SK-N-MC (cell line): Measurements from ENCODE around the gene OLIG2.
A peak's percentile ranks its signal among the peaks of the same experiment; 100 is the strongest.

Source experiments
- DNase-seq: peaks from one replicate; pipeline ENCODE4 v3.0.0-alpha.2; 2011; ENCODE audit warnings: low read depth, low spot score
- H3K27ac ChIP-seq: fragments of 200-600 bp; sonication (generic); 2 replicates; pipeline ENCODE4 v1.5.1; 2016; ENCODE audit warnings: mixed run types
- H3K36me3 ChIP-seq: fragments of 200-600 bp; sonication (generic); 2 replicates; pipeline ENCODE4 v1.6.1; 2017; ENCODE audit warnings: antibody characterized with exemption, low read length, mixed read lengths; ENCODE audit not compliant: insufficient read depth
- H3K4me3 ChIP-seq: fragments of 200-600 bp; sonication (generic); 2 replicates; pipeline ENCODE4 v1.5.1; 2016
- H3K9ac ChIP-seq: fragments of 200-600 bp; sonication (generic); 2 replicates; pipeline ENCODE4 v1.8.0; 2017; ENCODE audit warnings: mixed run types, mixed read lengths; ENCODE audit not compliant: insufficient read length
- H3K9me3 ChIP-seq: fragments of 200-600 bp; sonication (generic); 2 replicates; pipeline ENCODE4 v1.6.1; 2017; ENCODE audit warnings: low read depth, mild to moderate bottlenecking, antibody characterized with exemption, low read length, moderate library complexity, mixed read lengths
- EZH2 ChIP-seq: fragments of 200-600 bp; sonication (generic); IDR thresholded peaks from one replicate; pipeline ENCODE4 v1.6.1; 2017; ENCODE audit warnings: antibody characterized with exemption
- FOXP2 ChIP-seq: optimal IDR thresholded peaks from 2 replicates; pipeline ENCODE3; 2011; ENCODE audit warnings: mild to moderate bottlenecking, moderate library complexity; ENCODE audit not compliant: insufficient read depth; ENCODE audit errors: extremely low read length, control extremely low read depth
- POLR2AphosphoS5 ChIP-seq: IDR thresholded peaks from 2 replicates; pipeline ENCODE4 v1.6.1; 2012; ENCODE audit warnings: mild to moderate bottlenecking, low read depth, low read length, borderline replicate concordance

Gene OLIG2

DNA sequence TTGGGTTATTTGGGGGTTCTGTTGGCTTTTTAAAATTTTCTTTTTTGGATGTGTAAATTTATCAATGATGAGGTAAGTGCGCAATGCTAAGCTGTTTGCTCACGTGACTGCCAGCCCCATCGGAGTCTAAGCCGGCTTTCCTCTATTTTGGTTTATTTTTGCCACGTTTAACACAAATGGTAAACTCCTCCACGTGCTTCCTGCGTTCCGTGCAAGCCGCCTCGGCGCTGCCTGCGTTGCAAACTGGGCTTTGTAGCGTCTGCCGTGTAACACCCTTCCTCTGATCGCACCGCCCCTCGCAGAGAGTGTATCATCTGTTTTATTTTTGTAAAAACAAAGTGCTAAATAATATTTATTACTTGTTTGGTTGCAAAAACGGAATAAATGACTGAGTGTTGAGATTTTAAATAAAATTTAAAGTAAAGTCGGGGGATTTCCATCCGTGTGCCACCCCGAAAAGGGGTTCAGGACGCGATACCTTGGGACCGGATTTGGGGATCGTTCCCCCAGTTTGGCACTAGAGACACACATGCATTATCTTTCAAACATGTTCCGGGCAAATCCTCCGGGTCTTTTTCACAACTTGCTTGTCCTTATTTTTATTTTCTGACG is 3.1 kb downstream of the OLIG2 start:
- no peaks in the 10 kb centered on the region for H3K36me3 ChIP-seq
- no peak overlapping the region for H3K9ac ChIP-seq
- no peak for DNase-seq
- TF ChIP-seq EZH2, result peak; percentile 85
- TF ChIP-seq POLR2AphosphoS5, result no peak
- H3K27ac ChIP-seq, result no peak overlapping the region
- no peak overlapping the region for H3K4me3 ChIP-seq
- no peaks in the 10 kb centered on the region for H3K9me3 ChIP-seq

DNA sequence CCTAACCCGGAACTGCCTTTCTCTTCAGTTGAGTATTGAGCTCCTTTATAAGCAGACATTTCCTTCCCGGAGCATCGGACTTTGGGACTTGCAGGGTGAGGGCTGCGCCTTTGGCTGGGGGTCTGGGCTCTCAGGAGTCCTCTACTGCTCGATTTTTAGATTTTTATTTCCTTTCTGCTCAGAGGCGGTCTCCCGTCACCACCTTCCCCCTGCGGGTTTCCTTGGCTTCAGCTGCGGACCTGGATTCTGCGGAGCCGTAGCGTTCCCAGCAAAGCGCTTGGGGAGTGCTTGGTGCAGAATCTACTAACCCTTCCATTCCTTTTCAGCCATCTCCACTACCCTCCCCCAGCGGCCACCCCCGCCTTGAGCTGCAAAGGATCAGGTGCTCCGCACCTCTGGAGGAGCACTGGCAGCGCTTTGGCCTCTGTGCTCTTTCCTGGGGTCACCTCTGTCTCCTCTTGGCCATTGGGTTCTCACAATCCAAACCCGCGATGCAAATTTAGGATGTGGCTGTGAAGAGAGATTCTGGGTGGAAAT is 3.7 kb downstream of the OLIG2 start:
- TF ChIP-seq EZH2 (peak; percentile 38), FOXP2 (no peak)
- Histone ChIP-seq H3K4me3 (no peak overlapping the region), H3K9ac (no peak overlapping the region), H3K36me3 (no peaks in the 10 kb centered on the region), H3K9me3 (no peaks in the 10 kb centered on the region), H3K27ac (no peak overlapping the region)
- no peak for DNase-seq

DNA sequence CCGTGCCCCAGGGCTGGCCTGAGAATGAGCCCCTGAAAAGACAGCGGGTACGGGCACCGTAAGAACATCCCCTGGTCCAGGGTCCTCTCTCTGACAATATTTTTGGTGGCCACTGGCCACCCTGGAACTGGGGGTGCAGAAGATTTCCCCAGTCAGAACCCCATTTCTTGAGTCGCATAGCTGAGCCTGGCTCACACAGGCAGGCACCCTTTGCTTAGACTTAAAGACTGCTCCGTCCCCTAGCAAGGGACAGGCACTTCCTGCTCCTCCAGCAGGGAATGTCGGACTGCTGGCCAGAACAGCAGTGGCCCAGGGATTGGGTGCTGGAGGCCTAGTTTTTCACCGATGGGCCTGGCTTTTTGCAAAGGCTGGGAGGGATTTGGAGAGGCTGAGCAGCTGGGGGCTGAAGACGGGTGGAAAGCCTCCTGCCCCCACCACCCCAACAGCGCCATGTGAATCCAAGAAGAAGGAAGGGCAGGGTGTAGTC is 4.3 kb downstream of the OLIG2 start:
- H3K9ac ChIP-seq, result no peak overlapping the region
- no peaks in the 10 kb centered on the region for H3K36me3 ChIP-seq
- no peak overlapping the region for H3K4me3 ChIP-seq
- TF ChIP-seq POLR2AphosphoS5 (no peak), EZH2 (no peak), FOXP2 (no peak)
- no peak overlapping the region for H3K27ac ChIP-seq
- H3K9me3 ChIP-seq, result no peaks in the 10 kb centered on the region
- DNase-seq, result no peak

DNA sequence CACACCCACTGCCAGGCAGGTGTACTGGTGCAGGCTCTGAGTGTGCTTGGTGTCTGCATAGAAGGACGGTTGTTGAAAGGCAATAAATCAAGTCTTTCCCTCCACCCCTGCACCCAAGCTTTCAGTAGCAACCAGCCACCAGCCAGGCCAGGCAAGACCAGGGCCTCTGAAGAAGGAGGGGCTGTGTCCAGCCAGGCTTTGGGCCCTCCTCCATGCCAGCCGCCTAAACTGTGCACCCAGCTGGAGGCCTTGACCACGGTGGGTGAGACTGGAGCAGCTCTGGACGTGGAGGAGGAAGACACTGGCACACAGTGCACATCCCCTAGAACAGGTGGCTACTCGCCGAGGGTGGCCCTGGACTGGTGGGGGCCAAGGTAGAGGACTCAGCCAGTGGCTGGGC is 4.9 kb downstream of the OLIG2 start:
- no peak overlapping the region for H3K27ac ChIP-seq
- no peaks in the 10 kb centered on the region for H3K36me3 ChIP-seq
- TF ChIP-seq EZH2, result no peak
- TF ChIP-seq FOXP2, result no peak
- TF ChIP-seq POLR2AphosphoS5, result no peak
- no peak overlapping the region for H3K4me3 ChIP-seq
- DNase-seq, result no peak
- H3K9me3 ChIP-seq, result no peaks in the 10 kb centered on the region
- H3K9ac ChIP-seq, result no peak overlapping the region

DNA sequence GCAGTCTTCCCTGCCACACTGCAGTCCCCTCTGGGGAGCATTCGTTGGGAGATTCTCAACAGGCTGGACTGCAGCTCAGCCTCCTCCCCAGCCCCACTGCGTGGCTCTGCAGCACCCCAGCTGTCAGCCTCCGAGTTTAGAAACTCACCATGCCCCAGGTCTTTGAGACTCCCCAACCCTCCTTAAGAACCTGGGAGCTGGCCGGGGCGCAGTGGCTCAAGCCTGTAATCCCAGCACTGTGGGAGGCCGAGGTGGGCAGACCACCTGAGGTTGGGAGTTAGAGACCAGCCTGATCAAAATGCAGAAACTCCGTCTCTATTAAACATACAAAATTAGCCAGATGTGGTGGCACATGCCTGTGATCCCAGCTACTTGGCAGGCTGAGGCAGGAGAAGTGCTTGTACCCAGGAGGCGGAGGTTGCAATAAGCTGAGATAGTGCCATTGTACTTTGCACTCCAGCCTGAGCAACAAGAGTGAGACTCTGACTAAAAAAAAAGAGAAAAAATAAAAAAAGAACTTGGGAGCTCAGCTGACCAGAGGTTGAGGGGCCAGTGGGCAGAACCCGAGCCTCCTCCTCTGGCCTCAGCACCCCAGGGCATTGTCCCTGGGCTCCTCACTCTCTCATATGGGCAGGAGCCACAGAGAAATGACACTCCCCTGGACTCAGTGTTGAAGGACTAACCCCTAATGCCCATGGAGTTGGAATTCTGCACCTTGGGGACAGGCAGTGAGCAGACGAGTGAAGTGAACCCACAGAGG is 5.6 kb downstream of the OLIG2 start:
- Histone ChIP-seq H3K36me3 (no peaks in the 10 kb centered on the region), H3K9me3 (no peaks in the 10 kb centered on the region), H3K9ac (no peak overlapping the region), H3K4me3 (no peak overlapping the region), H3K27ac (no peak overlapping the region)
- no peak for DNase-seq
- no peak for TF ChIP-seq FOXP2
- TF ChIP-seq POLR2AphosphoS5, result no peak
- TF ChIP-seq EZH2, result no peak

DNA sequence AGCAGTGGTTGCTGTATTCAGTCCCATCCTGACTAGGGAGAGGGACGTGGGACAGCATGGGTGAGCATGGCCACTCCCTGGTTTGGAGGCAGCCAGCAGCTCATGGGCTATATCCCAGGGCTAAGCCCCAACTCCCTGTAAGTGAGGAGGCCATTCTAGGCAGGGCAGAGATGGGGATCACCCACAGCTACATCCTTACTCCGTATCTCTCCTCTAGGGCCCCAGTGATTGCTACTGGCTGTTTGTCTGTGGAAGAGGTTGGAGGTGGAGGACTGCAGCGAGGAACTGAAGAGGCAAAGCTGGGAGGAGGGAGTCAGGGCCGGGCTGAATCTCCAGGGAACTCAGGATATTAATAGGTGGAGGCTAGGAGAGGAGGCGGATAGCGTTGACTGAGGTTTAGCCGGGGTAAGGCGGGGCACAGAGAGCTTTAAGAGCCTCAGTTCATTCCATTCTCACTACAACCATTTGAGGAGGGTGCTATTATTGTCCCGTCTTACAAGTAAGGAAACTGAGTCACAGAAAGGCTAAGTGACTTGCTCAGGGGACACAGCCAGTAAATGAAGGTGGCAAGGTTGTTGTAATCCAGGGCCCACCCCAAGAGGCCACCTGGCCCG is 6.8 kb downstream of the OLIG2 start:
- no peak for DNase-seq
- Histone ChIP-seq H3K27ac (no peak overlapping the region), H3K36me3 (no peaks in the 10 kb centered on the region), H3K4me3 (no peak overlapping the region), H3K9me3 (no peaks in the 10 kb centered on the region), H3K9ac (no peak overlapping the region)
- TF ChIP-seq EZH2, result no peak
- no peak for TF ChIP-seq FOXP2
- TF ChIP-seq POLR2AphosphoS5, result no peak

DNA sequence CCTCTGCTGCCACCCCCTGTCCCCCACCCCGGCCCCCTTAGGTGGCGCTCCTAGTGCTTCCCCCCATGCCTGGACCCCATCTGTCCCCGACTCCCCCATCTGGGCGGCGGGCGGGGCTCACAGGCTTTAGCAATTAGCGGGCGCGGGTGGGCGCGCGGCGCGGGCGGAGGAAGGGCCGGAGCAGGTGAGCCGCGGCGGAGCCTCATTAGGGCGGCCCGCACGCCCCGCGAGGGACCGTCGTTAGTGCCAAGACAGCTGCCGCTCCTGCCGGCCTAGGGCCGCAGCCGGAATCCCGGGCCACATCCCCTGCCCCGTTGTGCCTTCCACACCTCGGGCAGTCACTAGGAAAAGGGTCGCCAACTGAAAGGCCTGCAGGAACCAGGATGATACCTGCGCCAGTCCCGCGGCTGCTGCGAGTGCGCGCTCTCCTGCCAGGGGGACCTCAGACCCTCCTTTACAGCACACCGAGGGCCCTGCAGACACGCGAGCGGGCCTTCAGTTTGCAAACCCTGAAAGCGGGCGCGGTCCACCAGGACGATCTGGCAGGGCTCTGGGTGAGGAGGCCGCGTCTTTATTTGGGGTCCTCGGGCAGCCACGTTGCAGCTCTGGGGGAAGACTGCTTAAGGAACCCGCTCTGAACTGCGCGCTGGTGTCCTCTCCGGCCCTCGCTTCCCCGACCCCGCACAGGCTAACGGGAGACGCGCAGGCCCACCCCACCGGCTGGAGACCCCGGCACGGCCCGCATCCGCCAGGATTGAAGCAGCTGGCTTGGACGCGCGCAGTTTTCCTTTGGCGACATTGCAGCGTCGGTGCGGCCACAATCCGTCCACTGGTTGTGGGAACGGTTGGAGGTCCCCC is 7.6 kb downstream of the OLIG2 start:
- no peak overlapping the region for H3K4me3 ChIP-seq
- no peaks in the 10 kb centered on the region for H3K9me3 ChIP-seq
- TF ChIP-seq POLR2AphosphoS5, result no peak
- no peak for TF ChIP-seq FOXP2
- no peak for TF ChIP-seq EZH2
- no peak for DNase-seq
- no peak overlapping the region for H3K27ac ChIP-seq
- no peak overlapping the region for H3K9ac ChIP-seq
- no peaks in the 10 kb centered on the region for H3K36me3 ChIP-seq

DNA sequence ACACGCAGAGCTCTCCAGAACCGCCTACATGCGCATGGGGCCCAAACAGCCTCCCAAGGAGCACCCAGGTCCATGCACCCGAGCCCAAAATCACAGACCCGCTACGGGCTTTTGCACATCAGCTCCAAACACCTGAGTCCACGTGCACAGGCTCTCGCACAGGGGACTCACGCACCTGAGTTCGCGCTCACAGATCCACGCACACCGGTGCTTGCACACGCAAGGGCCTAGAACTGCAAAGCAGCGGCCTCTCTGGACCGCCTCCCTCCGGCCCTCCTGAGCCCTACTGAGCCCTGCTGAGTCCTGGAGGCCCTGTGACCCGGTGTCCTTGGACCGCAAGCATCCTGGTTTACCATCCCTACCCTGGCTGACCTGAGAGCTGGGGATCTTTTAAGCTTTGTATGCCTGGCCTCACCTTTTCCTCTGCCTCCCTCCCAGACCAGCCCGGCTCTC is 8.3 kb downstream of the OLIG2 start:
- Histone ChIP-seq H3K36me3 (no peaks in the 10 kb centered on the region), H3K4me3 (no peak overlapping the region), H3K9me3 (no peaks in the 10 kb centered on the region), H3K9ac (no peak overlapping the region), H3K27ac (no peak overlapping the region)
- DNase-seq, result no peak
- TF ChIP-seq POLR2AphosphoS5, result no peak
- no peak for TF ChIP-seq FOXP2
- TF ChIP-seq EZH2, result no peak
